ENCODE results near the gene MZB1.

The MZB1 gene

GRCh38 chr5:139389701-139390638 lies at the start of gene MZB1:
TSS of gene MZB1 (minus strand) at chr5:139389913. CDS start at chr5:139389856, 57 bp downstream.
- DNase-seq, result peak; percentile 74

GRCh38 chr5:139439013-139439903 lies 49.5 kb upstream of the MZB1 start, which contains the start of gene DNAJC18:
TSS of gene DNAJC18 (minus strand) at chr5:139439525. CDS start at chr5:139439445, 80 bp downstream.
- peak; percentile 96 for DNase-seq

- DNase-seq, result no peak
Observed at GRCh38 chr5:139438707-139439012, 48.9 kb upstream of the MZB1 start.

GRCh38 chr5:139435676-139436075 lies 46.0 kb upstream of the MZB1 start:
- DNase-seq, result no peak

GRCh38 chr5:139431706-139432105 lies 42.0 kb upstream of the MZB1 start:
- no peak for DNase-seq

- DNase-seq, result no peak
Observed at GRCh38 chr5:139430015-139430414, 40.3 kb upstream of the MZB1 start.

- no peak for DNase-seq
Observed at GRCh38 chr5:139426203-139426885, 36.6 kb upstream of the MZB1 start.

- no peak for DNase-seq
Observed at GRCh38 chr5:139425497-139425896, 35.8 kb upstream of the MZB1 start.

- DNase-seq, result peak; percentile 59
Observed at GRCh38 chr5:139422307-139422893, 32.7 kb upstream of the MZB1 start.

- no peak for DNase-seq
Observed at GRCh38 chr5:139419226-139420192, 29.8 kb upstream of the MZB1 start.

- DNase-seq, result no peak
Observed at GRCh38 chr5:139418793-139419192, 29.1 kb upstream of the MZB1 start.

- no peak for DNase-seq
Observed at GRCh38 chr5:139417214-139417613, 27.5 kb upstream of the MZB1 start.

- DNase-seq, result no peak
Observed at GRCh38 chr5:139416651-139417050, 26.9 kb upstream of the MZB1 start.

- DNase-seq, result no peak
Observed at GRCh38 chr5:139415869-139416268, 26.2 kb upstream of the MZB1 start.

GRCh38 chr5:139415221-139415861 lies 25.6 kb upstream of the MZB1 start:
- peak; percentile 66 for DNase-seq

- no peak for DNase-seq
Observed at GRCh38 chr5:139414581-139415130, 24.9 kb upstream of the MZB1 start.

GRCh38 chr5:139413963-139414362 lies 24.2 kb upstream of the MZB1 start:
- DNase-seq, result peak; percentile 52

- no peak for DNase-seq
Observed at GRCh38 chr5:139413153-139413552, 23.4 kb upstream of the MZB1 start.

GRCh38 chr5:139410993-139411828 lies 21.5 kb upstream of the MZB1 start:
- no peak for DNase-seq
